Fibroblast of pulmonary artery (primary cell): ENCODE measurements around the gene TERT.
"Not testable (repeated sequence)": the region's sequence is repeated elsewhere in the genome, so short reads cannot be mapped to it uniquely, and the experiment has no call there.

Experiments
- DNase-seq: peaks from one replicate; pipeline ENCODE4 v3.0.0-alpha.2; 2010; ENCODE audit warnings: low read depth
- H3K4me3 ChIP-seq: replicated peaks from 2 replicates; pipeline ENCODE4 v1.5.1; 2011; ENCODE audit warnings: low read depth, mild to moderate bottlenecking, control low read depth, low read length, moderate library complexity
- TF ChIP-seq, protein P1 (sequence below): IDR thresholded peaks from 2 replicates; pipeline ENCODE4 v1.5.1; 2011; ENCODE audit warnings: mild to moderate bottlenecking, control low read depth, low read length, inconsistent platforms; ENCODE audit errors: missing control alignments

Gene TERT

GRCh38 chr5:1292139-1292538 is 2.7 kb downstream of the TERT start:
- H3K4me3 ChIP-seq = no peak overlapping the region
- TF ChIP-seq, protein P1, sequence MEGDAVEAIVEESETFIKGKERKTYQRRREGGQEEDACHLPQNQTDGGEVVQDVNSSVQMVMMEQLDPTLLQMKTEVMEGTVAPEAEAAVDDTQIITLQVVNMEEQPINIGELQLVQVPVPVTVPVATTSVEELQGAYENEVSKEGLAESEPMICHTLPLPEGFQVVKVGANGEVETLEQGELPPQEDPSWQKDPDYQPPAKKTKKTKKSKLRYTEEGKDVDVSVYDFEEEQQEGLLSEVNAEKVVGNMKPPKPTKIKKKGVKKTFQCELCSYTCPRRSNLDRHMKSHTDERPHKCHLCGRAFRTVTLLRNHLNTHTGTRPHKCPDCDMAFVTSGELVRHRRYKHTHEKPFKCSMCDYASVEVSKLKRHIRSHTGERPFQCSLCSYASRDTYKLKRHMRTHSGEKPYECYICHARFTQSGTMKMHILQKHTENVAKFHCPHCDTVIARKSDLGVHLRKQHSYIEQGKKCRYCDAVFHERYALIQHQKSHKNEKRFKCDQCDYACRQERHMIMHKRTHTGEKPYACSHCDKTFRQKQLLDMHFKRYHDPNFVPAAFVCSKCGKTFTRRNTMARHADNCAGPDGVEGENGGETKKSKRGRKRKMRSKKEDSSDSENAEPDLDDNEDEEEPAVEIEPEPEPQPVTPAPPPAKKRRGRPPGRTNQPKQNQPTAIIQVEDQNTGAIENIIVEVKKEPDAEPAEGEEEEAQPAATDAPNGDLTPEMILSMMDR = no peak
- no peak for DNase-seq

DNA sequence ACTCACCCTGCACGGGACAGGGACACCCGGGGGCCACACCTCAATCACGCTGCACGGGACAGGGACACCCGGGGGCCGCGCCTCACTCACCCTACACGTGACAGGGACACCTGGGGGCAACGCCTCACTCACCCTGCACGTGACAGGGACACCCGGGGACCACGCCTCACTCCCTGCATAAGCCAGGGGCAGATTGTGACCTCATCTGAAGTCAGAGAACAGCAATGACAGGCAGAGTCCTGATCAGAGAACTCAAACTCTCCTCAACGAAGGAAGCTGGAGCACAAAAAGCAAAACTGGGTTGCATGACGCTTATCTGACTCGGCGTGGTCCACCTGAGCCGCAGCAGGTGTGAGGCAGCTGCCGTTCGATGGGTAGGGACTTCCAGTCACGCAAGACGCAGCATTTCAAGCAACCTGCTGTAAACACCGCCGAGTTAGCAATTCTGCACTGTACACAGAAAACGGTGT is 3.2 kb downstream of the TERT start:
- no peak for DNase-seq
- TF ChIP-seq, protein P1 = no peak
- no peak overlapping the region for H3K4me3 ChIP-seq

- not testable (repeated sequence) for DNase-seq, H3K4me3 ChIP-seq
Measured at GRCh38 chr5:1290956-1291355, 3.9 kb downstream of the TERT start.

DNA sequence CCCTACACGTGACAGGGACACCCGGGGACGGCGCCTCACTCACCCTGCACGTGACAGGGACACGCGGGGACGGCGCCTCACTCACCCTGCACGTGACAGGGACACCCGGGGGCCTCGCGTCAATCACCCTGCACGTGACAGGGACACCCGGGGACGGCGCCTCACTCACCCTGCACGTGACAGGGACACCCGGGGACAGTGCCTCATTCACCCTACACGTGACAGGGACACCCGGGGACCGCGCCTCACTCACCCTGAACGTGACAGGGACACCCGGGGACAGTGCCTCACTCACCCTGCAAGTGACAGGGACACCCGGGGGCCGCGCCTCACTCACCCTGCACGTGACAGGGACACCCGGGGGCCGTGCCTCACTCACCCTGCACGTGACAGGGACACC is 5.3 kb downstream of the TERT start:
- not testable (repeated sequence) for H3K4me3 ChIP-seq

GRCh38 chr5:1288439-1289335 is 6.2 kb downstream of the TERT start:
- DNase-seq = no peak
- TF ChIP-seq, protein P1 = no peak
- no peak overlapping the region for H3K4me3 ChIP-seq

More for the DNA sequence above, 5.3 kb downstream of the TERT start:
- not testable (repeated sequence) for DNase-seq

DNA sequence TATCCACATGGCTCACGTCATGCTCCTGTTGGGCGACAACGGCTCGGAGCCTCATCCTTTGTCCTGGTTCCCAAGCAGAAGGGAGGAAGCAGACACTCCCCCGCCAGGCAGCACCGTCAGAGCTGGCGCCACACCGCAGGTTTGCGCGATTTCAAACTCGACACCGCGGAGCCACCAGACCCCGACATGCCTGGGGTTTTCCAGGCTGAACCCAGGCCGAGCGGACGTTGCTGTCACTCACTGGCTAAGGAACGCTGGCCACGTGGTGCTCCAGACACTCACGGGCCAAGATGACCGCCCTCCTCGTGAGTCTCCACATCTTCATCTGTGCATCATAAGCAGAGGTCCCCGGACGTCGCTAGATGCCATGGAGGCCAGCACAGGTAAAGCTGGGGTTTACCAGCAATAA is 9.0 kb downstream of the TERT start:
- TF ChIP-seq, protein P1 = no peak
- no peak overlapping the region for H3K4me3 ChIP-seq
- no peak for DNase-seq

DNA sequence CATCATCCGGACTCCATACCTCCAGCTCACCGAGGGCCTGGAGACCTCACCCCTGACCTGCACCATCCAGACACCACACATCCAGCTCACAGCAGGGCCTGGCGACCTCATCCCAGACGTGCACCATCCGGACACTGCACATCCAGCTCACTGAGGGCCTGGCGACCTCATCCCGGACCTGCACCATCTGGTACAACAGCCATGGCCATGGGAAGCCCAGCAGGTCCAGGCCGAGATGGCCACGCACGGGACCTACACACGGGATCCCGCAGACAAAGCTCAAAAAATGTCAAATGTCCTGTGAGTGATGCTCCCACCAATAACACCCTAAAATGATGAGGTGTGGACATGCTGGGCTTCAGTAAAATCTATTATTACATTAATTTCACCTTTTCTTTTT is 9.7 kb downstream of the TERT start:
- DNase-seq = no peak
- no peak overlapping the region for H3K4me3 ChIP-seq
- TF ChIP-seq, protein P1 = no peak

DNA sequence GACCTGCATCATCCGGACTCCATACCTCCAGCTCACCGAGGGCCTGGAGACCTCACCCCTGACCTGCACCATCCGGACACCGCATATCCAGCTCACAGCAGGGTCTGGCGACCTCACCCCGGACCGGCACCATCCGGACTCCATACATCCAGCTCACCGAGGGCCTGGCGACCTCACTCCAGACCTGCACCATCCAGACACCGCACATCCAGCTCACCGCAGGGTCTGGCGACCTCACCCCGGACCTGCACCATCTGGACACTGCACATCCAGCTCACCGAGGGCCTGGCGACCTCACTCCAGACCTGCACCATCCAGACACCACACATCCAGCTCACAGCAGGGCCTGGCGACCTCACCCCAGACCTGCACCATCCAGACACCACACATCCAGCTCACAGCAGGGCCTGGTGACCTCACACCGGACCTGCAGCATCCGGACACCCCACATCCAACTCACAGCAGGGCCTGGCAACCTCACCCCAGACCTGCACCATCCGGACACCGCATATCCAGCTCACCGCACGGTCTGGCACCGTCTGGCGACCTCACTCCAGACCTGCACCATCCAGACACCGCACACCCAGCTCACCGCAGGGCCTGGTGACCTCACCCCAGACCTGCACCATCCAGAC is 10.4 kb downstream of the TERT start:
- not testable (repeated sequence) for H3K4me3 ChIP-seq, DNase-seq

DNA sequence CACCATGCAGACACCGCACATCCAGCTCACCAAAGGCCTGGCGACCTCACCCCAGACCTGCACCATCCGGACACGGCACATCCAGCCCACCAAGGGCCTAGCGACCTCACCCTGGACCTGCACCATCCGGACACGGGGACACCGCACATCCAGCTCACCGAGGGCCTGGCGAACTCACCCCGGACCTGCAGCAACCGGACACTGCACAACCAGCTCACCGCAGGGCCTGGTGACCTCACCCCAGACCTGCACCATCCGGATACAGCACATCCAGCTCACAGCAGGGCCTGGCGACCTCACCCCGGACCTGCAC is 11.2 kb downstream of the TERT start:
- not testable (repeated sequence) for DNase-seq

DNA sequence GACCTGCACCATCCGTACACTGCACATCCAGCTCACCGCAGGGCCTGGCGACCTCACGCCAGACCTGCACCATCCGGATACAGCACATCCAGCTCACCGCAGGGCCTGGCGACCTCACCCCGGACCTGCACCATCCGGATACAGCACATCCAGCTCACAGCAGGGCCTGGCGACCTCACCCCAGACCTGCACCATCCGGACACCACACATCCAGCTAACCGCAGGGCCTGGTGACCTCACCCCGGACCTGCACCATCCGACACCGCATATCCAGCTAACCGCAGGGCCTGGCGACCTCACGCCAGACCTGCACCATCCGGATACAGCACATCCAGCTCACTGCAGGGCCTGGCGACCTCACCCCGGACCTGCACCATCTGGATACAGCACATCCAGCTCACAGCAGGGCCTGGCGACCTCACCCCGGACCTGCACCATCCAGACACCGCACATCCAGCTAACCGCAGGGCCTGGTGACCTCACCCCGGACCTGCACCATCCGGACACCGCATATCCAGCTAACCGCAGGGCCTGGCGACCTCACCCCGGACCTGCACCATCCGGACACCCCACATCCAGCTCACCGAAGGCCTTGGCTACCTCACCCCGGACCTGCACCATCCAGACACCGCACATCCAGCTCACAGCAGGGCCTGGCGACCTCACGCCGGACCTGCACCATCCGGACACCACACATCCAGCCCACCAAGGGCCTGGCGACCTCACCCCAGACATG is 11.7 kb downstream of the TERT start:
- H3K4me3 ChIP-seq, DNase-seq: not testable (repeated sequence)

More for the DNA sequence above, 11.2 kb downstream of the TERT start:
- not testable (repeated sequence) for H3K4me3 ChIP-seq
